Ishikawa (cell line): ENCODE results near the gene KRTAP5-11.

Experiments used
- CEBPB ChIP-seq: IDR thresholded peaks from 2 replicates; pipeline ENCODE4 v1.6.1; 2012
- CREB1 ChIP-seq: IDR thresholded peaks from 2 replicates; pipeline ENCODE4 v1.6.1; 2012; ENCODE audit warnings: low read depth
- EGR1 ChIP-seq: IDR thresholded peaks from 2 replicates; pipeline ENCODE4 v1.6.1; 2012
- EP300 ChIP-seq: IDR thresholded peaks from 2 replicates; pipeline ENCODE4 v1.6.1; 2012; ENCODE audit warnings: borderline replicate concordance
- FOXM1 ChIP-seq: IDR thresholded peaks from 2 replicates; pipeline ENCODE4 v1.6.1; 2012; ENCODE audit warnings: low read depth, borderline replicate concordance
- MAX ChIP-seq: IDR thresholded peaks from 2 replicates; pipeline ENCODE4 v1.6.1; 2012
- NFIC ChIP-seq: IDR thresholded peaks from 2 replicates; pipeline ENCODE4 v1.6.1; 2012
- RAD21 ChIP-seq: IDR thresholded peaks from 2 replicates; pipeline ENCODE4 v1.6.1; 2012; ENCODE audit warnings: low read depth
- REST ChIP-seq: IDR thresholded peaks from 2 replicates; pipeline ENCODE4 v1.6.1; 2012; ENCODE audit warnings: low read depth, mild to moderate bottlenecking
- TAF1 ChIP-seq: IDR thresholded peaks from 2 replicates; pipeline ENCODE4 v1.6.1; 2012; ENCODE audit warnings: low read depth, mild to moderate bottlenecking
- TCF12 ChIP-seq: IDR thresholded peaks from 2 replicates; pipeline ENCODE4 v1.6.1; 2012; ENCODE audit warnings: low read depth
- TEAD4 ChIP-seq: IDR thresholded peaks from 2 replicates; pipeline ENCODE4 v1.6.1; 2012
- USF1 ChIP-seq: IDR thresholded peaks from 2 replicates; pipeline ENCODE4 v1.6.1; 2012
- YY1 ChIP-seq: IDR thresholded peaks from 2 replicates; pipeline ENCODE4 v1.6.1; 2012; ENCODE audit warnings: low read depth
- ZBTB7A ChIP-seq: IDR thresholded peaks from 2 replicates; pipeline ENCODE4 v1.6.1; 2012; ENCODE audit warnings: low read depth

The KRTAP5-11 gene

GRCh38 chr11:71574418-71574817, 8.3 kb downstream of the KRTAP5-11 start:
- TF ChIP-seq FOXM1, result no peak
- TF ChIP-seq TAF1, result no peak
- TF ChIP-seq TEAD4, result no peak
- TF ChIP-seq CEBPB, result no peak
- no peak for TF ChIP-seq YY1
- no peak for TF ChIP-seq REST
- TF ChIP-seq MAX, result no peak
- no peak for TF ChIP-seq TCF12
- no peak for TF ChIP-seq CREB1
- no peak for TF ChIP-seq NFIC
- TF ChIP-seq EP300, result no peak
- no peak for TF ChIP-seq ZBTB7A
- TF ChIP-seq RAD21, result no peak
- TF ChIP-seq USF1, result no peak
- no peak for TF ChIP-seq EGR1

- no peak for TF ChIP-seq MAX
- TF ChIP-seq TEAD4, result no peak
- no peak for TF ChIP-seq NFIC
- no peak for TF ChIP-seq EP300
- no peak for TF ChIP-seq RAD21
- TF ChIP-seq USF1, result no peak
These were observed 9.9 kb downstream of the KRTAP5-11 start for GRCh38 chr11:71572811-71573210.

GRCh38 chr11:71568704-71569349, 13.8 kb downstream of the KRTAP5-11 start:
- TF ChIP-seq REST (no peak), NFIC (no peak), EP300 (no peak), CREB1 (no peak), YY1 (no peak), FOXM1 (no peak), CEBPB (no peak), TEAD4 (no peak), EGR1 (no peak), USF1 (no peak), MAX (no peak), RAD21 (no peak), TCF12 (no peak)

GRCh38 chr11:71566081-71566620, 16.5 kb downstream of the KRTAP5-11 start:
- TF ChIP-seq FOXM1 (no peak), NFIC (no peak), TEAD4 (no peak), CREB1 (no peak), TCF12 (no peak), MAX (no peak), EP300 (no peak), ZBTB7A (no peak), USF1 (no peak)

GRCh38 chr11:71565263-71565662, 17.4 kb downstream of the KRTAP5-11 start, which contains the start of gene KRTAP5-10:
Gene KRTAP5-10, plus strand, starts transcription at chr11:71565563. Its CDS starts 25 bp downstream, at chr11:71565588.
- TF ChIP-seq EP300, result no peak
- no peak for TF ChIP-seq CEBPB
- TF ChIP-seq CREB1, result no peak
- TF ChIP-seq NFIC, result no peak
- no peak for TF ChIP-seq EGR1
- no peak for TF ChIP-seq YY1
- TF ChIP-seq REST, result no peak
- no peak for TF ChIP-seq RAD21
- TF ChIP-seq TAF1, result no peak
- no peak for TF ChIP-seq USF1
- TF ChIP-seq FOXM1, result no peak
